Stimulated activated CD4-positive, alpha-beta T cell treated with anti-CD3 and anti-CD28 coated beads, Interleukin-2, amount 100 ng/mL, for 48 hours (primary cell): ENCODE measurements around the gene CPSF4L.
"Not testable (repeated sequence)": the region's sequence is repeated elsewhere in the genome, so short reads cannot be mapped to it uniquely, and the experiment has no call there.

Experiments
- DNase-seq, 2 donors: peaks; one replicate each; pipeline ENCODE4 v3.0.0-alpha.2; 2020

Gene CPSF4L

GRCh38 chr17:73267648-73268537 lies 6.2 kb upstream of the CPSF4L start:
- no peak for DNase-seq

GRCh38 chr17:73266796-73267195 lies 5.1 kb upstream of the CPSF4L start:
- DNase-seq: no peak

- no peak for DNase-seq
Measured at GRCh38 chr17:73265646-73266640, 4.3 kb upstream of the CPSF4L start.

- not testable (repeated sequence) for DNase-seq
Measured at GRCh38 chr17:73264448-73264847, 2.8 kb upstream of the CPSF4L start.

GRCh38 chr17:73262676-73263642 lies 1.3 kb upstream of the CPSF4L start:
- no peak for DNase-seq

GRCh38 chr17:73261952-73262675 lies 434 bp upstream of the CPSF4L start:
- DNase-seq: no peak

GRCh38 chr17:73257516-73257915 lies 4.2 kb downstream of the CPSF4L start:
- no peak for DNase-seq

- DNase-seq: no peak
Measured at GRCh38 chr17:73256220-73256619, 5.5 kb downstream of the CPSF4L start.

GRCh38 chr17:73255671-73256181 lies 6.0 kb downstream of the CPSF4L start:
- peak; percentile 45 to 61 for DNase-seq

GRCh38 chr17:73251871-73252270 lies 9.8 kb downstream of the CPSF4L start:
- no peak for DNase-seq

GRCh38 chr17:73250851-73251640 lies 10.6 kb downstream of the CPSF4L start:
- DNase-seq: no peak

GRCh38 chr17:73249700-73250099 lies 12.0 kb downstream of the CPSF4L start:
- no peak for DNase-seq

- no peak for DNase-seq
Measured at GRCh38 chr17:73248532-73248931, 13.1 kb downstream of the CPSF4L start.

GRCh38 chr17:73247726-73248125 lies 14.0 kb downstream of the CPSF4L start:
- DNase-seq: no peak

- DNase-seq: no peak
Measured at GRCh38 chr17:73240561-73240960, 21.1 kb downstream of the CPSF4L start.

- DNase-seq: no peak
Measured at GRCh38 chr17:73237714-73238113, 24.0 kb downstream of the CPSF4L start.

GRCh38 chr17:73234736-73235135 lies 26.9 kb downstream of the CPSF4L start:
- no peak for DNase-seq

- peak in 1 of 2 donors; percentile 17 for DNase-seq
Measured at GRCh38 chr17:73232587-73233373, 28.9 kb downstream of the CPSF4L start.

- peak; percentile 95 to 97 for DNase-seq
Measured at GRCh38 chr17:73231841-73232586, 29.7 kb downstream of the CPSF4L start.
